Heart left ventricle (tissue), 16 donors: ENCODE results near the gene CACNB1. TPM values are rescaled to one million over a fixed set of nuclear protein-coding genes. Genes with fewer than 3 reads are reported as not detected.

Experiments
- ATAC-seq, 4 donors: fragments of 200-7000 bp; cut with Tn5 transposase; one replicate each; pipeline ENCODE4 v1.9.1; 2020 to 2022; ENCODE audit warnings: moderate library complexity in 4 of 4, mild to moderate bottlenecking in 3 of 4, moderate number of reproducible peaks in 1 of 4
- DNase-seq, 5 donors: peaks; one replicate each; pipeline ENCODE4 v3.0.0-alpha.2; 2020
- H3K27ac ChIP-seq, 12 donors: fragments of 200-600 bp; sonication (generic) in 4 of 12; one replicate each; pipeline versions ENCODE4 v1.5.0 to v1.8.0; 2016 to 2022; ENCODE audit warnings: mild to moderate bottlenecking in 2 of 12
- H3K27me3 ChIP-seq, 9 donors: fragments of 200-600 bp; sonication (generic) in 2 of 9; one replicate each; pipeline versions ENCODE4 v1.5.1 to v1.8.0; 2016 to 2022; ENCODE audit warnings: mild to moderate bottlenecking in 3 of 9
- H3K36me3 ChIP-seq, 9 donors: fragments of 200-600 bp; sonication (generic) in 2 of 9; one replicate each; pipeline versions ENCODE4 v1.5.0 to v1.8.0; 2018 to 2022; ENCODE audit warnings: mild to moderate bottlenecking in 2 of 9
- H3K4me1 ChIP-seq, 12 donors: fragments of 200-600 bp; sonication (generic) in 4 of 12; one replicate each; pipeline versions ENCODE4 v1.5.0 to v1.8.0; 2016 to 2022; ENCODE audit warnings: mild to moderate bottlenecking in 3 of 12
- H3K4me3 ChIP-seq, 12 donors: fragments of 200-600 bp; sonication (generic) in 4 of 12; one replicate each; pipeline versions ENCODE4 v1.5.0 to v1.8.0; 2017 to 2022; ENCODE audit warnings: mild to moderate bottlenecking in 9 of 12, moderate library complexity in 4 of 12
- H3K9me3 ChIP-seq, 12 donors: fragments of 200-600 bp; sonication (generic) in 4 of 12; one replicate each; pipeline versions ENCODE4 v1.5.0 to v1.8.0; 2016 to 2022; ENCODE audit warnings: mild to moderate bottlenecking in 1 of 12
- POLR2A ChIP-seq, 2 donors: fragments of 450-650 bp; IDR thresholded peaks; one replicate each; pipeline ENCODE4 v1.6.1; 2017; ENCODE audit warnings: antibody characterized with exemption in 2 of 2, mild to moderate bottlenecking in 2 of 2, moderate library complexity in 2 of 2
- WGBS, 4 donors: extraction: QIAGEN DNeasy Blood & Tissue Kit in 2 of 4; methylation state at CpG; one replicate each; pipeline versions ENCODE4 v1.1.5 to v1.1.7; 2013 to 2018; 5-methylcytosine and 5-hydroxymethylcytosine counted together
- intact Hi-C, 10 donors: fragments of 100-400 bp; cut with DNase I; formaldehyde crosslinking; loops; one replicate each; pipeline versions ENCODE4 v1.11.1 to v1.14.2; 2022
- polyA plus RNA-seq, 2 donors: library from polyadenylated mRNA; stranded (reverse); fragments of 200-250 nt; gene quantifications; one replicate each; pipeline ENCODE4 v1.2.3, GENCODE V29; 2013
- total RNA-seq, 9 donors: library from RNA; depleted of rRNA in 2 of 9; stranded (reverse); fragments of >200 nt in 2 of 9; fragmentation: NEBNext Ultra II Directional in 3 of 9; extraction: Animal tissue kit (Norgen Biotek cat#: 25700) in 3 of 9; gene quantifications; one replicate each; pipeline versions ENCODE4 v1.1.0 to v1.2.4, GENCODE V29; 2016 to 2023
- TF ChIP-seq, protein P1 (sequence below), 12 donors: fragments of 200-600 bp; sonication (generic) in 4 of 12; IDR thresholded peaks; one replicate each; pipeline versions ENCODE4 v1.5.0 to v1.8.0; 2018 to 2022; ENCODE audit warnings: antibody characterized with exemption in 12 of 12, mild to moderate bottlenecking in 5 of 12
- donor health status: ischemic (EF 13 %, LVEDD 7.1; RV severe dilation, severe dysfunction).
- donor health status: healthy with polysubstance abuse.
- donor health status: DM: no; HTN: yes; CAD: no.
- donor health status: DM: no; HTN: no; CAD: no.
- donor health status: ischemic (EF 25% LVEDD 6.9; RV normal size, moderate dysfunction).
- donor health status: ischemic (EF 25% LVEDD 5.7; RV mildly dilated, moderate dysfunction).
- donor health status: healthy.
- donor health status: DM: yes; HTN: yes; CAD: no.
- donor health status: ischemic (EF 35%, LVEDD 5.7; RV mildly dilated, moderate dysfunction).
- donor health status: nonischemic (EF 11% LVEDD 7.7; RV severe dilation, severe dysfunction).
- donor health status: DM: yes; HTN: yes; CAD: no.
- donor health status: PGD.
- donor health status: ischemic (EF 29% LVEDD 5.4; RV normal size, mild dysfunction).
- donor health status: nonischemic (EF 23%, LVEDD 6.1; RV moderate dilation, normal function).

CACNB1 gene
- total and polyA plus RNA-seq, 11 donors: 4.3 to 14.3 (median 7.1) TPM

DNA sequence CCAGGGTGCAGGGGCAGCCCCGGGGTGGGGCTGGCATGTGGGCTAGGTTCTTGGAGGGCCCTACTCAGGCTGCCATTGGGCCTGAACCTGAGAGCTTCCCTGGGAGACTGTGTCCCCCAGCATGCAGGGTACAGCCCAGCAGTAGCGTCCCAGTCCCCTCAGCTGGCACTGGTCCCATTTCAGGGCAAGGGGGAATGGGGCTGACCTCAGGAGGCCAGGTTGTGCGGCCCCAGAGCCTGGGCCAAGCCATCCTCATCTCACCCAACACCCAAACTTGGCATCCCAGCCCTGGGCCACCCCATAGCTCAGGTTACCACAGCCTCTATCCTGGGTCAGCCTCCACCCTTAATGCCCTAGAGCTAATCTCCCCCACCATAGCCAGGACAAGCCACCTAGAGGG is 52.3 kb downstream of the CACNB1 start:
- Histone ChIP-seq H3K4me1 (peaks cover 0 to 38% (median 16%) of the 10 kb centered on the region in 12 donors), H3K27me3 (peaks cover 0 to 6% (median 0%) of the 10 kb centered on the region in 9 donors), H3K9me3 (no peaks in the 10 kb centered on the region), H3K27ac (peak overlapping the region in 10 of 12 donors; percentile 23 to 89 (median 81)), H3K4me3 (no peak overlapping the region), H3K36me3 (no peaks in the 10 kb centered on the region)
- ATAC-seq (no peak), DNase-seq (peak in 1 of 5 donors; percentile 18)
- WGBS, 4 donors: 77 to 90% (median 86%) methylated on average over 2 to 3 of the region's 3 CpGs
- intact Hi-C loops: loop anchor here in 4 of 10 donors (5.0 to 10.0 kb wide), 4 partner anchors 48 to 63 kb away; no protein-coding TSS in a partner anchor
- no peak for TF ChIP-seq POLR2A (IDR thresholded peaks at IDR 0.05)
- TF ChIP-seq, protein P1, sequence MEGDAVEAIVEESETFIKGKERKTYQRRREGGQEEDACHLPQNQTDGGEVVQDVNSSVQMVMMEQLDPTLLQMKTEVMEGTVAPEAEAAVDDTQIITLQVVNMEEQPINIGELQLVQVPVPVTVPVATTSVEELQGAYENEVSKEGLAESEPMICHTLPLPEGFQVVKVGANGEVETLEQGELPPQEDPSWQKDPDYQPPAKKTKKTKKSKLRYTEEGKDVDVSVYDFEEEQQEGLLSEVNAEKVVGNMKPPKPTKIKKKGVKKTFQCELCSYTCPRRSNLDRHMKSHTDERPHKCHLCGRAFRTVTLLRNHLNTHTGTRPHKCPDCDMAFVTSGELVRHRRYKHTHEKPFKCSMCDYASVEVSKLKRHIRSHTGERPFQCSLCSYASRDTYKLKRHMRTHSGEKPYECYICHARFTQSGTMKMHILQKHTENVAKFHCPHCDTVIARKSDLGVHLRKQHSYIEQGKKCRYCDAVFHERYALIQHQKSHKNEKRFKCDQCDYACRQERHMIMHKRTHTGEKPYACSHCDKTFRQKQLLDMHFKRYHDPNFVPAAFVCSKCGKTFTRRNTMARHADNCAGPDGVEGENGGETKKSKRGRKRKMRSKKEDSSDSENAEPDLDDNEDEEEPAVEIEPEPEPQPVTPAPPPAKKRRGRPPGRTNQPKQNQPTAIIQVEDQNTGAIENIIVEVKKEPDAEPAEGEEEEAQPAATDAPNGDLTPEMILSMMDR (IDR thresholded peaks at IDR 0.05): no peak

DNA sequence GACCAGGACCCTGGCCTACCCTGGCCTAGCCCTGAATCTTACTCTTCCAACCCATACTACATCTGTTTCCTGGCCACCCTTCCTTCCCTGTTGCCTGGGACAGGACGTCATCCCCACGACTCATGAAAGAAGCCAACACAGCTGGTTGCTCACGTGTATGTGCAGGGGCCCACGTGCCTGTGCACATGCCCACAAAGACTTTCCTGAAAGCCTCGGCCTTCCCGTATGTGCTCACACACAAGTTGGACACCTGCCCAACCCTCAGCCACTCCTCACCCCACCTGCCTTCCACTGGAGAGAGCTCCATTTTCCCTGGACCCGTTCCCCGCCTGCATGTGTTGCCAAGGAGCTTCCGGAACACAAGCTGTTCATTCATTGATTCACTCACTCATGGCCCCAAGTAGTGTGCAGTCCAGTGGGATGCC is 53.0 kb downstream of the CACNB1 start:
- no peak overlapping the region for H3K4me3 ChIP-seq
- no peak for TF ChIP-seq POLR2A (IDR thresholded peaks at IDR 0.05)
- TF ChIP-seq, protein P1 (IDR thresholded peaks at IDR 0.05): no peak
- H3K36me3 ChIP-seq: no peaks in the 10 kb centered on the region
- 44 to 77% (median 50%) methylated on average over 9 of the region's 9 CpGs for WGBS, 4 donors
- H3K4me1 ChIP-seq: peaks cover 0 to 41% (median 17%) of the 10 kb centered on the region in 12 donors
- H3K27me3 ChIP-seq: peaks cover 0 to 3% (median 0%) of the 10 kb centered on the region in 9 donors
- ATAC-seq (peak; percentile 82 to 92 (median 90)), DNase-seq (peak; percentile 88 to 94 (median 91))
- H3K9me3 ChIP-seq: no peaks in the 10 kb centered on the region
- peak overlapping the region; percentile 22 to 89 (median 79) for H3K27ac ChIP-seq
- intact Hi-C loops: loop anchor here in 1 of 10 donors (10.0 kb wide), 1 partner anchor 50 kb away; no protein-coding TSS in a partner anchor

DNA sequence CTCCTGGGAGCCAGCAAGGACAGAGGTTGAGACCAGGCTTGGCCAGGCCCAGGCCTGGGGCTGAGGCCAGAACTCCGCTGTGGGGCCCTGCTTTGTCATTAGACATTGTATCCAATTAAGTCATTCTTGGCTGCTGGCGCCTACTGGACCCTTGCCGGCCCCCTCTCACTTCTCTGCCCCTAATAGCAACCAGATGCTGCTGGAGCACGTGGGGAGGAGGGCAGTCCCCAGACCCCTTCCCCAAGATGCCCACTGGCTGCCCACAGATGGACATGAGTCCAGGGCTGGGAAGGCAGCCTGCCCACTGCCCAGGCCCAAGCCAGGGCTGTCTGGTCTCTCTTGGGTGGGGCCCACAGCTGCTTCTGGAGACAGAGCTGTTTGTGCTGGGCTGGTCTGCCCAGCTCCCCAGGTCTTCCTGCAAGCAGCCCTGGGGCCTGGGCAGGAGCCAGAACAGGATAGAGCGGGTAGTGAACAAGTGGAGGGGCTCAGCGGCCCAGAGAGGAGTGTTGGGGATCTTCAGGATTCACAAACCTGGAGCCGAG is 53.8 kb downstream of the CACNB1 start:
- Histone ChIP-seq H3K4me1 (peaks cover 0 to 45% (median 19%) of the 10 kb centered on the region in 12 donors), H3K36me3 (no peaks in the 10 kb centered on the region), H3K4me3 (no peak overlapping the region), H3K27me3 (no peaks in the 10 kb centered on the region), H3K9me3 (no peaks in the 10 kb centered on the region), H3K27ac (peak overlapping the region; percentile 22 to 89 (median 79))
- peak; percentile 70 to 81 (median 78) for DNase-seq
- intact Hi-C loops: loop anchor here in 1 of 10 donors (10.0 kb wide), 1 partner anchor 49 kb away; no protein-coding TSS in a partner anchor
- ATAC-seq: peak; percentile 56 to 75 (median 67)
- 64 to 75% (median 71%) methylated on average over 6 to 7 of the region's 7 CpGs for WGBS, 4 donors
- TF ChIP-seq POLR2A (IDR thresholded peaks at IDR 0.05): no peak
- TF ChIP-seq, protein P1 (IDR thresholded peaks at IDR 0.05): no peak

DNA sequence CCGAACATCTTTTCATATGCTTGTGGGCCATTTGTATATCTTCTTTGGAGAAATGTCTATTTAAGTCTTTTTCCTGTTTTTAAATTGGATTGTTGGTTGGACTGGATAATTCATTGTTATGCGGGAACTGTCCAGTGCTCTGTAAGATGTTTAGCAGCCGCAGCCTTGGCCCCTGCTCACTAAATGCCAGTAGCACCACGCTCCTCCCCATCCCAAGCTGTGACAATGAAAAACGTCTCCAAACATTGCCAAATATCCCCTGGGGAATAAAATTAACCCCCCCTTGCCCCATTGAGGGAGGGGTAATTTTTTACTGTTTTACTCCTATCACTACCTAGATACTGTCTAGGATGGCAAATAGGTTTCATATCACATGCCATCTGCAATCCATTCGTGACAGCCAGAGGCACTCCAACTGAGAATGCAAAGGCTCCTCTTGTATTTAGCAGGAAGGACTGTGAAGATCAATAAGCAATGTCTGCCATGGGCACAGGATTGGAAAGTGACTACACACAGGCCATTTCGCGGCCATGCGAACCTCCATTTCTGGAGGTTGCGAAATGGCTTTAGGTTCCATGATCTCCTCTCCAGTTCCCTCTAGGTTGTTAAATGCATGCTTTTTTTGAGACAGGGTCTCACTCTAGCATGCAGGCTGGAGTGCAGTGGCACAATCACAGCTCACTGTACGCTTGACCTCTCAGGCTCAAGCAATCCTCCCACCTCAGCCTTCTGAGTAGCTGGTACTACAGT is 55.4 kb downstream of the CACNB1 start:
- peaks cover 0 to 47% (median 19%) of the 10 kb centered on the region in 12 donors for H3K4me1 ChIP-seq
- WGBS, 4 donors: 82 to 87% (median 83%) methylated on average over 11 of the region's 11 CpGs
- H3K36me3 ChIP-seq: no peaks in the 10 kb centered on the region
- peak overlapping the region in 2 of 12 donors; percentile 83 to 85 for H3K27ac ChIP-seq
- H3K4me3 ChIP-seq: no peak overlapping the region
- TF ChIP-seq POLR2A (IDR thresholded peaks at IDR 0.05): no peak
- TF ChIP-seq, protein P1 (IDR thresholded peaks at IDR 0.05): no peak
- H3K27me3 ChIP-seq: no peaks in the 10 kb centered on the region
- H3K9me3 ChIP-seq: no peaks in the 10 kb centered on the region
- intact Hi-C loops: loop anchor here in 1 of 10 donors (10.0 kb wide), 1 partner anchor 47 kb away; no protein-coding TSS in a partner anchor
- DNase-seq (peak in 1 of 5 donors; percentile 7), ATAC-seq (no peak)
